HL-60 (cell line): Measurements from ENCODE around the gene RBL2.

ENCODE experiments used
- DNase-seq, 2 experiments: peaks; one replicate each; pipeline ENCODE4 v3.0.0-alpha.2; 2010 to 2020; ENCODE audit warnings: low read depth in 1 of 2, low spot score in 1 of 2
- H3K27ac ChIP-seq: fragments of 250-450 bp; sonication (Bioruptor Pico); replicated peaks from 2 replicates; pipeline ENCODE4 v1.5.1; 2020; ENCODE audit warnings: mild to moderate bottlenecking, moderate library complexity
- H3K27me3 ChIP-seq: fragments of 250-450 bp; sonication (Bioruptor Pico); 2 replicates; pipeline ENCODE4 v1.5.1; 2021; ENCODE audit warnings: mild to moderate bottlenecking, moderate library complexity; ENCODE audit not compliant: insufficient read depth, poor library complexity, severe bottlenecking
- H3K4me3 ChIP-seq: replicated peaks from 2 replicates; pipeline ENCODE4 v1.5.1; 2011; ENCODE audit warnings: mild to moderate bottlenecking, control low read depth, low read length; ENCODE audit not compliant: insufficient read depth
- CTCF ChIP-seq: IDR thresholded peaks from one replicate; pipeline ENCODE4 v1.5.1; 2011; ENCODE audit warnings: low read length, control low read depth, inconsistent platforms; ENCODE audit not compliant: insufficient read depth
- GABPA ChIP-seq: IDR thresholded peaks from 2 replicates; pipeline ENCODE4 v1.6.1; 2012; ENCODE audit warnings: low read depth
- POLR2AphosphoS5 ChIP-seq: IDR thresholded peaks from 2 replicates; pipeline ENCODE4 v1.6.1; 2012; ENCODE audit warnings: low read depth
- REST ChIP-seq: IDR thresholded peaks from 2 replicates; pipeline ENCODE4 v1.6.1; 2012; ENCODE audit warnings: low read depth; ENCODE audit not compliant: insufficient replicate concordance
- SPI1 ChIP-seq: IDR thresholded peaks from 2 replicates; pipeline ENCODE4 v1.6.1; 2012; ENCODE audit warnings: low read depth, mild to moderate bottlenecking, borderline replicate concordance

RBL2 gene

GRCh38 chr16:53476867-53477266 is 42.6 kb downstream of the RBL2 start:
- no peak for DNase-seq
- no peak overlapping the region for H3K27ac ChIP-seq
- no peaks in the 10 kb centered on the region for H3K27me3 ChIP-seq
- TF ChIP-seq GABPA, result no peak
- TF ChIP-seq POLR2AphosphoS5, result no peak
- TF ChIP-seq SPI1, result no peak
- no peak for TF ChIP-seq CTCF
- no peak for TF ChIP-seq REST
- H3K4me3 ChIP-seq, result no peak overlapping the region

- no peak for DNase-seq
- Histone ChIP-seq H3K4me3 (no peak overlapping the region), H3K27ac (no peak overlapping the region), H3K27me3 (no peaks in the 10 kb centered on the region)
- TF ChIP-seq SPI1, result no peak
- no peak for TF ChIP-seq CTCF
- TF ChIP-seq GABPA, result no peak
- no peak for TF ChIP-seq POLR2AphosphoS5
- no peak for TF ChIP-seq REST
These were observed 44.7 kb downstream of the RBL2 start for GRCh38 chr16:53478965-53479364.

- no peak for DNase-seq
- Histone ChIP-seq H3K4me3 (no peak overlapping the region), H3K27ac (peak overlapping the region; percentile 68), H3K27me3 (no peaks in the 10 kb centered on the region)
- TF ChIP-seq REST (no peak), CTCF (no peak), GABPA (no peak), SPI1 (no peak), POLR2AphosphoS5 (no peak)
These were observed 46.1 kb downstream of the RBL2 start for GRCh38 chr16:53480394-53480793.
